Spinal cord (tissue), 10 donors: ENCODE data around the gene PRTG. TPM values are rescaled to one million over a fixed set of nuclear protein-coding genes. Genes with fewer than 3 reads are reported as not detected.
"Not testable (repeated sequence)": the region's sequence is repeated elsewhere in the genome, so short reads cannot be mapped to it uniquely, and the experiment has no call there.

Source experiments
- DNase-seq, 6 donors: peaks; one replicate each; pipeline versions ENCODE4 v3.0.0 to v3.0.0-alpha.2; 2013 to 2015; ENCODE audit warnings: low spot score in 6 of 6, low read depth in 4 of 6
- H3K27ac ChIP-seq: one replicate; pipeline ENCODE4 v1.5.1; 2013; ENCODE audit warnings: low read depth, low read length, control low read depth
- H3K27me3 ChIP-seq: one replicate; pipeline ENCODE4 v1.6.1; 2013; ENCODE audit warnings: low read length; ENCODE audit not compliant: control insufficient read depth, insufficient read depth
- H3K36me3 ChIP-seq: one replicate; pipeline ENCODE4 v1.6.1; 2013; ENCODE audit warnings: low read length; ENCODE audit not compliant: control insufficient read depth, insufficient read depth
- H3K4me1 ChIP-seq: one replicate; pipeline ENCODE4 v1.6.1; 2013; ENCODE audit warnings: low read length; ENCODE audit not compliant: control insufficient read depth, insufficient read depth
- H3K4me3 ChIP-seq: one replicate; pipeline ENCODE4 v1.5.1; 2013; ENCODE audit warnings: low read depth, low read length, control low read depth
- H3K9me3 ChIP-seq: one replicate; pipeline ENCODE4 v1.6.1; 2013; ENCODE audit warnings: low read length; ENCODE audit not compliant: control insufficient read depth, insufficient read depth
- WGBS: methylation state at CpG from one replicate; pipeline ENCODE4 v1.1.5; 2013; ENCODE audit warnings: missing lambda C conversion rate; ENCODE audit not compliant: insufficient coverage; 5-methylcytosine and 5-hydroxymethylcytosine counted together
- polyA plus RNA-seq, 2 donors: library from polyadenylated mRNA; unstranded; fragments of 120-200 nt; gene quantifications; one replicate each; pipeline ENCODE4 v1.2.1, GENCODE V29; 2013; ENCODE audit not compliant: insufficient read length in 2 of 2
- total RNA-seq, 2 donors: library from RNA; depleted of rRNA in 1 of 2; stranded (reverse); fragments of 120-200 nt in 1 of 2; fragments of >200 nt in 1 of 2; gene quantifications; one replicate each; pipeline versions ENCODE4 v1.2.3 to v1.2.4, GENCODE V29; 2013 to 2014
- donor health status: healthy.

Gene PRTG
- total and polyA plus RNA-seq, 4 donors = 3.0 to 11.9 (median 7.5) TPM

- H3K27me3 ChIP-seq = no peaks in the 10 kb centered on the region
- no peak for DNase-seq
- H3K27ac ChIP-seq = no peak overlapping the region
- no peaks in the 10 kb centered on the region for H3K9me3 ChIP-seq
- H3K4me1 ChIP-seq = no peaks in the 10 kb centered on the region
- no CpG with 5 or more reads among the region's 2 CpGs for WGBS
- no peaks in the 10 kb centered on the region for H3K36me3 ChIP-seq
- H3K4me3 ChIP-seq = no peak overlapping the region
Measured at GRCh38 chr15:55628369-55628730, 114.6 kb downstream of the PRTG start.

- H3K9me3 ChIP-seq = no peaks in the 10 kb centered on the region
- no peaks in the 10 kb centered on the region for H3K4me1 ChIP-seq
- no peak for DNase-seq
- no peaks in the 10 kb centered on the region for H3K36me3 ChIP-seq
- H3K27ac ChIP-seq = no peak overlapping the region
- H3K4me3 ChIP-seq = no peak overlapping the region
- WGBS = 95% methylated on average over 5 of the region's 7 CpGs
- no peaks in the 10 kb centered on the region for H3K27me3 ChIP-seq
Measured at GRCh38 chr15:55627730-55628368, 115.1 kb downstream of the PRTG start.

DNA sequence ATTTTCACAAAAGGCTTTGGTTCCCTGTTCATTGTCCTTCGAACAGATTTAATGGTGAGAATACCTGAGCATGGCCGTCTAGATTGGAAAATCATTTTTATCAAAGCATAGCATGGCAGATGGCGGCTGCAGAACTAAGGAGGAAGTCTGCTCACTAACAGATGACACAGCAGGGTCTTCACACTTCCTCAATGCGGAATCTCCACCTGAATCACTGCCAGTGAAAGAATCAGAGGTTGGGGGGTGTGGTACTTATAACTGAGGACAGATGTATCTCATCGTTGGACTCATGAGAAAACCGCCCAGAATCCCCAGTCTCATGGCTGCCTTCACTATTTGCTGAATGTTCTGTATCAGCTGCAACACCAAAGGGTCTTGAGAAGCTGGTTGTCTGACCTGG lies 123.2 kb downstream of the PRTG start:
- H3K4me1 ChIP-seq = no peaks in the 10 kb centered on the region
- WGBS = 87% methylated on average over 3 of the region's 6 CpGs

DNA sequence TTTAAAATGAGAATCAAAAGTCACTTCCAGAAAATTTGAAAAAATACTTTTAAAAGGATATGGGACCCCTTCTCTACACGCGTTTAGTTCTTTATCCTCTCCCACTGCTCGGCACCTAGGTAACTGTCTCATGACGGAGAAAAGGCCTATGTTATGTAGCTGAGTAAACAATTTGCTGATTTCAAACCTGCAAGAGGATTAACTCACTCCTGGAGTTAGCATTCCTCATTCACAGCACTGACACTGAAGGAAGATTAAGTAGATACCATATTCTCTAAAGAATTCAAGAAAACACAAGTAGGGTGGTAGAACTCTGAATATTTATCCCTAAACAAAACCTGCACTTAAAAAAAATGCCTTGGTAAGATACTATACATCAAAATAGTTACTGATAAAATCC lies 124.6 kb downstream of the PRTG start:
- no CpG with 5 or more reads among the region's 4 CpGs for WGBS
- H3K36me3 ChIP-seq = no peaks in the 10 kb centered on the region
- H3K27ac ChIP-seq = no peak overlapping the region
- H3K4me3 ChIP-seq = no peak overlapping the region
- DNase-seq = no peak
- H3K9me3 ChIP-seq = no peaks in the 10 kb centered on the region
- H3K27me3 ChIP-seq = no peaks in the 10 kb centered on the region
- no peaks in the 10 kb centered on the region for H3K4me1 ChIP-seq

More for the DNA sequence above, 123.2 kb downstream of the PRTG start:
- Histone ChIP-seq H3K36me3 (no peaks in the 10 kb centered on the region), H3K27ac (no peak overlapping the region), H3K9me3 (no peaks in the 10 kb centered on the region), H3K4me3 (no peak overlapping the region), H3K27me3 (no peaks in the 10 kb centered on the region)
- DNase-seq = no peak

DNA sequence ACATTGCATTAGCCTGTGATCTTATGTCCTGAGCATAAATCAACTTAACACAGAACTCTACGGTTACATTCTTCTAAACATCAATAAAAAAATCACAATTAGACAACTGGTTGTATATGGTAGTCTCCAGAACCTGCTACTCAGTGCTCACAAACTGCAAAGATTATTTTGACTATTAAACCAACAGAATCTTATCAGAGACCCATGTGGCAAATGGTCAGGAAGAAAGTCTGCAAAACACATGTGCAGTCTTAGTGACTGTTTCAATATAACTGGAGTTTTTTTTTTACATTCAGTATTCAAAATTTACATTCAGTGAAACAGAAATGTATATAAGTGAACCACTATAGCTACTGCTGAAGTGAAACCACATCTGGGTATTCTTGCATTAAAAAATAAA lies 127.5 kb downstream of the PRTG start:
- no CpG with 5 or more reads among the region's 1 CpG for WGBS
- Histone ChIP-seq H3K4me3 (no peak overlapping the region), H3K36me3 (no peaks in the 10 kb centered on the region), H3K4me1 (no peaks in the 10 kb centered on the region), H3K27me3 (no peaks in the 10 kb centered on the region), H3K27ac (no peak overlapping the region), H3K9me3 (no peaks in the 10 kb centered on the region)
- DNase-seq = no peak

DNA sequence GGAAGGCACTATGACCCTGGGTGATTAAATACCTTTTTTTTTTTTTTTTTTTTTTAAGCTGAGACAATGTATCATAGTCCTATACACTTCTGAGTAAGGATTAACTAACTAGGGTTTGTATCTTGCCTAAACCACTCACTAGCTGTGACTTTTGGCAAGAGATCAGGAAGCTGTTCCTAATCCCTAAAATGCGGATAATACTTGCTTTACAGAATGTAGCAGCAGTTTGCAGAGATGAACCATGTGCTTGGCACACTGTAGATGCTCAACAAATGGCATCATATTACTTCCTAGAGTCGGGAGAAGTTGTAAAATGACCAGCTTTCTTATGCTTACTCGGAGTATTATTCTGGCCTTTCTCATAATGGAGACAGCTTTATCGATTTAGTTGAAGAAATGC lies 129.2 kb downstream of the PRTG start:
- WGBS = 87% methylated on average over 2 of the region's 4 CpGs
- Histone ChIP-seq H3K36me3 (no peaks in the 10 kb centered on the region), H3K27ac (no peak overlapping the region), H3K4me3 (no peak overlapping the region), H3K27me3 (no peaks in the 10 kb centered on the region), H3K9me3 (no peaks in the 10 kb centered on the region), H3K4me1 (no peaks in the 10 kb centered on the region)
- DNase-seq = no peak

GRCh38 chr15:55606214-55606613 lies 136.7 kb downstream of the PRTG start:
- DNase-seq = no peak
- no peak overlapping the region for H3K27ac ChIP-seq
- no peaks in the 10 kb centered on the region for H3K27me3 ChIP-seq
- no peaks in the 10 kb centered on the region for H3K36me3 ChIP-seq
- H3K4me3 ChIP-seq = no peak overlapping the region
- 100% methylated on average over 2 of the region's 5 CpGs for WGBS
- H3K9me3 ChIP-seq = no peaks in the 10 kb centered on the region
- H3K4me1 ChIP-seq = no peaks in the 10 kb centered on the region

DNA sequence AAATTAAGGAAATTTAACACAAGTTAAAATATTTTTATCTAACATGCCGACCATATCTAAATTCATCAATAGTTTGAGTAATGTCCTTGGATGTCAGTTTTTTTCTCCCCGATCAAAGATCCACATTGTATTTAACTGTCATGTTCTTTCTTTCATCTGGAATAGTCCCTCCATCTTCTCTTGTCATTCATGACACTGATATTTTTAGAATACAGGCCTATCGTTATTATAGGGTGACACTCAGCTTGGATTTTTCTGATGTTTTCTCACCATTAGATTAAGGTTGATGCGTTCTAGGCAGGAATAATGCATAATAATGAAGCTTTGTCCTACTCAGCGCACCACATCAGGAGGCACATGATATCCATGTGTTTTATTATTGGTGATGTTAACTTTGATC lies 141.6 kb downstream of the PRTG start:
- no peak overlapping the region for H3K4me3 ChIP-seq
- 80% methylated on average over 2 of the region's 5 CpGs for WGBS
- no peaks in the 10 kb centered on the region for H3K36me3 ChIP-seq
- no peaks in the 10 kb centered on the region for H3K27me3 ChIP-seq
- H3K27ac ChIP-seq = no peak overlapping the region
- H3K9me3 ChIP-seq = no peaks in the 10 kb centered on the region
- no peak for DNase-seq
- H3K4me1 ChIP-seq = no peaks in the 10 kb centered on the region

GRCh38 chr15:55599439-55599838 lies 143.5 kb downstream of the PRTG start:
- H3K4me1 ChIP-seq = no peaks in the 10 kb centered on the region
- no peaks in the 10 kb centered on the region for H3K27me3 ChIP-seq
- H3K36me3 ChIP-seq = no peaks in the 10 kb centered on the region
- DNase-seq = peak in 1 of 6 donors; percentile 54
- 94% methylated on average over 2 of the region's 3 CpGs for WGBS
- H3K4me3 ChIP-seq = no peak overlapping the region
- H3K9me3 ChIP-seq = no peaks in the 10 kb centered on the region
- no peak overlapping the region for H3K27ac ChIP-seq

- not testable (repeated sequence) for H3K27ac ChIP-seq, H3K4me1 ChIP-seq, H3K9me3 ChIP-seq, DNase-seq, H3K4me3 ChIP-seq, H3K36me3 ChIP-seq, H3K27me3 ChIP-seq
- WGBS = no CpG with 5 or more reads among the region's 1 CpG
Measured at GRCh38 chr15:55593019-55593418, 149.9 kb downstream of the PRTG start.
